SK-N-SH treated with all-trans-retinoic acid at 6 μM for 48 hours (cell line): ENCODE results near the gene ANO10.

Source experiments
- ATAC-seq: fragments of 200-7000 bp; cut with Tn5 transposase; 3 replicates; pipeline ENCODE4 v1.9.1; 2020; ENCODE audit warnings: mild to moderate bottlenecking, moderate library complexity
- BACH2 ChIP-seq: fragments of 250-450 bp; sonication (Bioruptor Pico); IDR thresholded peaks from 2 replicates; pipeline ENCODE4 v1.9.0; 2021; ENCODE audit warnings: mild to moderate bottlenecking, borderline replicate concordance
- CSDC2 ChIP-seq: fragments of 250-450 bp; sonication (Bioruptor Pico); IDR thresholded peaks from 2 replicates; pipeline ENCODE4 v1.5.0; 2020; ENCODE audit warnings: mild to moderate bottlenecking, moderate library complexity
- ESRRG ChIP-seq: fragments of 250-450 bp; sonication (Bioruptor Pico); IDR thresholded peaks from 2 replicates; pipeline ENCODE4 v1.6.1; 2021; ENCODE audit warnings: mild to moderate bottlenecking
- GLIS3 ChIP-seq: fragments of 250-450 bp; sonication (Bioruptor Pico); IDR thresholded peaks from 2 replicates; pipeline ENCODE4 v1.5.0; 2020; ENCODE audit warnings: mild to moderate bottlenecking, moderate library complexity
- OSR1 ChIP-seq: fragments of 250-450 bp; sonication (Bioruptor Pico); IDR thresholded peaks from 2 replicates; pipeline ENCODE4 v1.8.0; 2022; ENCODE audit warnings: moderate library complexity, mild to moderate bottlenecking, inconsistent platforms
- PATZ1 ChIP-seq: fragments of 250-450 bp; sonication (Bioruptor Pico); IDR thresholded peaks from 2 replicates; pipeline ENCODE4 v1.8.0; 2020; ENCODE audit warnings: mild to moderate bottlenecking, moderate library complexity, borderline replicate concordance
- POU6F1 ChIP-seq: fragments of 250-450 bp; sonication (Bioruptor Pico); IDR thresholded peaks from 2 replicates; pipeline ENCODE4 v1.8.0; 2021; ENCODE audit warnings: low read depth, mild to moderate bottlenecking, moderate library complexity, borderline replicate concordance
- PPARA ChIP-seq: fragments of 250-450 bp; sonication (Bioruptor Pico); IDR thresholded peaks from 2 replicates; pipeline ENCODE4 v1.5.0; 2020; ENCODE audit warnings: mild to moderate bottlenecking, borderline replicate concordance
- RARB ChIP-seq: fragments of 250-450 bp; sonication (Bioruptor Pico); IDR thresholded peaks from 2 replicates; pipeline ENCODE4 v1.8.0; 2021; ENCODE audit warnings: mild to moderate bottlenecking, moderate library complexity
- SNAI2 ChIP-seq: fragments of 250-450 bp; sonication (Bioruptor Pico); IDR thresholded peaks from 2 replicates; pipeline ENCODE4 v1.5.0; 2020; ENCODE audit warnings: mild to moderate bottlenecking, moderate library complexity
- TCF4 ChIP-seq: fragments of 250-450 bp; sonication (Bioruptor Pico); IDR thresholded peaks from 2 replicates; pipeline ENCODE4 v1.8.0; 2021; ENCODE audit warnings: mild to moderate bottlenecking, moderate library complexity, borderline replicate concordance
- TOX ChIP-seq: fragments of 250-450 bp; sonication (Bioruptor Pico); IDR thresholded peaks from 2 replicates; pipeline ENCODE4 v1.8.0; 2021; ENCODE audit warnings: mild to moderate bottlenecking, moderate library complexity, borderline replicate concordance
- ZC3H10 ChIP-seq: fragments of 250-450 bp; sonication (Bioruptor Pico); IDR thresholded peaks from 2 replicates; pipeline ENCODE4 v1.5.1; 2021; ENCODE audit warnings: mild to moderate bottlenecking, moderate library complexity
- ZFP3 ChIP-seq: fragments of 250-450 bp; sonication (Bioruptor Pico); IDR thresholded peaks from 2 replicates; pipeline ENCODE4 v1.5.0; 2020; ENCODE audit warnings: mild to moderate bottlenecking, moderate library complexity
- ZFP30 ChIP-seq: fragments of 450-650 bp; formaldehyde crosslinking; IDR thresholded peaks from 2 replicates; pipeline ENCODE4 v1.5.0; 2022; ENCODE audit warnings: mild to moderate bottlenecking, moderate library complexity
- ZNF565 ChIP-seq: fragments of 450-650 bp; formaldehyde crosslinking; conservative IDR thresholded peaks from 2 replicates; pipeline ENCODE4 v1.5.0; 2020; ENCODE audit warnings: low read depth, mild to moderate bottlenecking, moderate library complexity
- ZNF70 ChIP-seq: fragments of 450-650 bp; formaldehyde crosslinking; IDR thresholded peaks from 2 replicates; pipeline ENCODE4 v1.5.0; 2020; ENCODE audit warnings: mild to moderate bottlenecking, moderate library complexity
- ZNF8 ChIP-seq: fragments of 450-650 bp; formaldehyde crosslinking; IDR thresholded peaks from 2 replicates; pipeline ENCODE4 v1.5.0; 2020; ENCODE audit warnings: mild to moderate bottlenecking, moderate library complexity
- TF ChIP-seq, protein P1 (sequence below): fragments of 250-450 bp; sonication (Bioruptor Pico); IDR thresholded peaks from 2 replicates; pipeline ENCODE4 v1.5.1; 2021; ENCODE audit warnings: mild to moderate bottlenecking, moderate library complexity
- TF ChIP-seq, protein P2 (sequence below): fragments of 250-450 bp; sonication (Bioruptor Pico); IDR thresholded peaks from 2 replicates; pipeline ENCODE4 v1.5.1; 2020; ENCODE audit warnings: low read depth, mild to moderate bottlenecking, moderate library complexity

Gene ANO10

GRCh38 chr3:43364494-43364893, 257.3 kb downstream of the ANO10 start:
- no peak for TF ChIP-seq RARB (CRISPR knock-in tag)
- TF ChIP-seq TOX (CRISPR knock-in tag): no peak
- TF ChIP-seq, protein P1, sequence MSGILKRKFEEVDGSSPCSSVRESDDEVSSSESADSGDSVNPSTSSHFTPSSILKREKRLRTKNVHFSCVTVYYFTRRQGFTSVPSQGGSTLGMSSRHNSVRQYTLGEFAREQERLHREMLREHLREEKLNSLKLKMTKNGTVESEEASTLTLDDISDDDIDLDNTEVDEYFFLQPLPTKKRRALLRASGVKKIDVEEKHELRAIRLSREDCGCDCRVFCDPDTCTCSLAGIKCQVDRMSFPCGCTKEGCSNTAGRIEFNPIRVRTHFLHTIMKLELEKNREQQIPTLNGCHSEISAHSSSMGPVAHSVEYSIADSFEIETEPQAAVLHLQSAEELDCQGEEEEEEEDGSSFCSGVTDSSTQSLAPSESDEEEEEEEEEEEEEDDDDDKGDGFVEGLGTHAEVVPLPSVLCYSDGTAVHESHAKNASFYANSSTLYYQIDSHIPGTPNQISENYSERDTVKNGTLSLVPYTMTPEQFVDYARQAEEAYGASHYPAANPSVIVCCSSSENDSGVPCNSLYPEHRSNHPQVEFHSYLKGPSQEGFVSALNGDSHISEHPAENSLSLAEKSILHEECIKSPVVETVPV (CRISPR knock-in tag): no peak
- no peak for TF ChIP-seq ESRRG (CRISPR knock-in tag)
- no peak for TF ChIP-seq OSR1 (CRISPR knock-in tag)
- ATAC-seq: no peak

DNA sequence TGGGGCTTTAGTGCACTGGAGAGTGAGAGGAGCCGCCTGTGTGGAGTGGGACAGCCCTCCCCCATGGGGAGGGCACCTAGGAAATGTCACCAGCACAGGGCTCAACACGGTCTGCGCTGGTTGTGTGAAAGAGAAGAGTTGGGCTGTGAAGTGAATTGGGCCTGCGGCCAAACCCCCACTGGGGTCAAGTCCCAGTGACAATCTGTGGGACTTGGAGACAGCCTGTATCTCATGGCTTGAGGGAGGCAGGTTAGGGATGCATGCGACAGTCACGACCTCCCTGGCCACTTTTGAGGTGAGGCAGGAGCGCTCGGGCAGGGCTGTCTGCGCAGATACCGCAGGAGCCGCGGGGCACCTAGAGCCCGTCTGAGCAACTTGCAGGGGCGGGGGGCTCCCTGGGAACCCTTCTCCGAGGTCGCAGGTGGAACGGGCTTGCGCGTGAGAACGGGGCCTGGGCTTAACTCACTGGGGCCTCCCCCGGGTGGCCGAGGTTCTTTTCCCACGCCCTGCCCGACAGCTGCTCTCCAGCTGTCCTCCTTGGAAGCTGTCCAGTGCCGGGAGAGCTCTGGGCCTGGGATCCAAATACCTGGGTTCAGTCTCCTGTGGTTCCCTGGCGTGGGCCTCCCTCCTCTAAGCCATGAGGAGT, 258.1 kb downstream of the ANO10 start:
- TF ChIP-seq ZNF8 (CRISPR knock-in tag): no peak
- TF ChIP-seq SNAI2 (CRISPR knock-in tag): no peak
- TF ChIP-seq TCF4 (CRISPR knock-in tag): no peak
- no peak for TF ChIP-seq ESRRG (CRISPR knock-in tag)
- no peak for TF ChIP-seq BACH2 (CRISPR knock-in tag)
- TF ChIP-seq ZNF70 (CRISPR knock-in tag): no peak
- no peak for TF ChIP-seq ZNF565
- no peak for TF ChIP-seq PATZ1
- no peak for TF ChIP-seq ZC3H10 (CRISPR knock-in tag)
- no peak for TF ChIP-seq POU6F1
- no peak for TF ChIP-seq OSR1 (CRISPR knock-in tag)
- TF ChIP-seq RARB (CRISPR knock-in tag): no peak
- TF ChIP-seq, protein P2, sequence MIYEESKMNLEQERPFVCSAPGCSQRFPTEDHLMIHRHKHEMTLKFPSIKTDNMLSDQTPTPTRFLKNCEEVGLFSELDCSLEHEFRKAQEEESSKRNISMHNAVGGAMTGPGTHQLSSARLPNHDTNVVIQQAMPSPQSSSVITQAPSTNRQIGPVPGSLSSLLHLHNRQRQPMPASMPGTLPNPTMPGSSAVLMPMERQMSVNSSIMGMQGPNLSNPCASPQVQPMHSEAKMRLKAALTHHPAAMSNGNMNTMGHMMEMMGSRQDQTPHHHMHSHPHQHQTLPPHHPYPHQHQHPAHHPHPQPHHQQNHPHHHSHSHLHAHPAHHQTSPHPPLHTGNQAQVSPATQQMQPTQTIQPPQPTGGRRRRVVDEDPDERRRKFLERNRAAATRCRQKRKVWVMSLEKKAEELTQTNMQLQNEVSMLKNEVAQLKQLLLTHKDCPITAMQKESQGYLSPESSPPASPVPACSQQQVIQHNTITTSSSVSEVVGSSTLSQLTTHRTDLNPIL (CRISPR knock-in tag): no peak
- no peak for ATAC-seq

GRCh38 chr3:43362961-43363360, 258.9 kb downstream of the ANO10 start:
- TF ChIP-seq BACH2 (CRISPR knock-in tag) (no peak), GLIS3 (CRISPR knock-in tag) (no peak), PPARA (CRISPR knock-in tag) (no peak), ESRRG (CRISPR knock-in tag) (no peak), OSR1 (CRISPR knock-in tag) (no peak), ZNF565 (no peak), TOX (CRISPR knock-in tag) (no peak), ZC3H10 (CRISPR knock-in tag) (no peak), TCF4 (CRISPR knock-in tag) (no peak), POU6F1 (no peak), ZNF70 (CRISPR knock-in tag) (no peak), SNAI2 (CRISPR knock-in tag) (no peak), CSDC2 (CRISPR knock-in tag) (no peak), ZFP30 (CRISPR knock-in tag) (no peak), RARB (CRISPR knock-in tag) (no peak), ZFP3 (no peak)
- TF ChIP-seq, protein P1 (CRISPR knock-in tag): no peak

More at GRCh38 chr3:43362961-43363360, 258.9 kb downstream of the ANO10 start:
- ATAC-seq: no peak
